ENCODE results near the gene MEGF6.

Gene MEGF6

DNA sequence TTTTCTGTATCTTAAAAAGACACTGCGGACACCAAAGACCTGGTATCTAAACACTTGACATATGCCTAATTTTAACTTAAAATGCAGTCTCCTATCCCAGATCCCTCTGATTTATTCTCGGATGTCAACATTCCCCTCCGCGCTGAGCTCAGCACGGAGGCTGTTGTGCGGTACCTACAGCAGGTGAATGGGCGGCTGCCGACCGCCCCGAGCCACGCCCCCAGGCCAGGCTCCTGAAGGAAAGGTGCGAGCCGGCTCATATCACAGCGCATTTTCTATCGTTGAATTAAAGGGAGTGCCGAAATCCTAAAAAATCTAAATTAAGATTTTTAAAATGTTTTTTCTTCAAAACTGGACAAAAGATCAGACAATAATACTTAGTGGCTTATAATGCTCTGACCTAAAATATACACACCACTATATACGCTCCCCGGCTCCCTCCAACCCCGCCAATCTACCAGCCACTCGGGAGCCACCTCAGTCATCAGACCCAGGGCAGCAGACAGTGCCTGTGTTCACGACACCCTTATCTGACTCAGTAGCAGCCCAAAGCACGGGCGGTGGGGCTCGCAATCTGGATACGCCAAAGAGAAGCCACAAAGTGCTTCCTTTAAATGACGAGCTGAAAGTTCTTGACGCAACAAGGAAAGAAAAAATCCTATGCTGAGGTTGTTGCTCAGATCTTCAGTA is 34.5 kb upstream of the MEGF6 start:
- Histone ChIP-seq H3K4me1 (no peaks in the 10 kb centered on the region), H3K36me3 (no peaks in the 10 kb centered on the region), H3K27me3 (no peaks in the 10 kb centered on the region), H3K9me3 (no peaks in the 10 kb centered on the region), H3K4me3 (ENCODE audit: low read depth, low read length) (no peak overlapping the region)
- TF ChIP-seq, protein P1, sequence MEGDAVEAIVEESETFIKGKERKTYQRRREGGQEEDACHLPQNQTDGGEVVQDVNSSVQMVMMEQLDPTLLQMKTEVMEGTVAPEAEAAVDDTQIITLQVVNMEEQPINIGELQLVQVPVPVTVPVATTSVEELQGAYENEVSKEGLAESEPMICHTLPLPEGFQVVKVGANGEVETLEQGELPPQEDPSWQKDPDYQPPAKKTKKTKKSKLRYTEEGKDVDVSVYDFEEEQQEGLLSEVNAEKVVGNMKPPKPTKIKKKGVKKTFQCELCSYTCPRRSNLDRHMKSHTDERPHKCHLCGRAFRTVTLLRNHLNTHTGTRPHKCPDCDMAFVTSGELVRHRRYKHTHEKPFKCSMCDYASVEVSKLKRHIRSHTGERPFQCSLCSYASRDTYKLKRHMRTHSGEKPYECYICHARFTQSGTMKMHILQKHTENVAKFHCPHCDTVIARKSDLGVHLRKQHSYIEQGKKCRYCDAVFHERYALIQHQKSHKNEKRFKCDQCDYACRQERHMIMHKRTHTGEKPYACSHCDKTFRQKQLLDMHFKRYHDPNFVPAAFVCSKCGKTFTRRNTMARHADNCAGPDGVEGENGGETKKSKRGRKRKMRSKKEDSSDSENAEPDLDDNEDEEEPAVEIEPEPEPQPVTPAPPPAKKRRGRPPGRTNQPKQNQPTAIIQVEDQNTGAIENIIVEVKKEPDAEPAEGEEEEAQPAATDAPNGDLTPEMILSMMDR (IDR thresholded peaks at IDR 0.05; ENCODE audit: low read depth, low read length) = no peak
- no peak for DNase-seq

DNA sequence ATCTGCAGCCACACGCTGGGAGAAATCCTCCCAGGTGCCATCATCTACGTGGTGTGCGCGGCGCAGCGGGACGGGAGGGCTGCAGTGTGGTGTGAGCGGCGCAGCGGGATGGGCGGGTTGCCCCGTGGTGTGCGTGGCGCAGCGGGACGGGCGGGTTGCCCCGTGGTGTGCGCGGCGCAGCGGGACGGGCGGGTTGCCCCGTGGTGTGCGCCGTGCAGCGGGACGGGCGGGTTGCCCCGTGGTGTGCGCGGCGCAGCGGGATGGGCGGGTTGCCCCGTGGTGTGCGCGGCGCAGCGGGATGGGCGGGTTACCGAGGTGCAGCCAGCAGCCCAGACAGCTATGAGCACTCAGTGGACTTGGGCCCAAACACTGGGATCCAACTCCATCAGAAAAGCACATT is 33.9 kb upstream of the MEGF6 start:
- no peak for DNase-seq
- H3K4me3 ChIP-seq (ENCODE audit: low read depth, low read length) = no peak overlapping the region
- no peaks in the 10 kb centered on the region for H3K27me3 ChIP-seq
- no peaks in the 10 kb centered on the region for H3K36me3 ChIP-seq
- TF ChIP-seq, protein P1 (IDR thresholded peaks at IDR 0.05; ENCODE audit: low read depth, low read length) = no peak
- no peaks in the 10 kb centered on the region for H3K4me1 ChIP-seq
- H3K9me3 ChIP-seq = no peaks in the 10 kb centered on the region

DNA sequence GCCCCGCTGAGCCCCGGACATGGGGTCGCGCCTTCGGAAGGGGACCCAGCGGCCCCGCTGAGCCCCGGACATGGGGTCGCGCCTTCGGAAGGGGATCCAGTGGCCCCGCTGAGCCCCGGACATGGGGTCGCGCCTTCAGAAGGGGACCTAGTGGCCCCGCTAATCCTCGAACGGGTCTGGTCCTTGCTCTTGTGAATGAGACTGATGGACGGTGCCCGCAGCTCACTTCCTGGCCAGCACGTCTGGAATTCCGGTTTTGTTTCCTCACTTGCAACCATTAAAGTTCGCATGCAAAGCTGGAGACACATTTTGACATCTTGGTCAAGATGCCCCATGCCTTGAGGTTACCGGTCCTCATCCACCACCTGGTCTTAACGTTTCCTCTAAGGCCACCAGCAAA is 33.0 kb upstream of the MEGF6 start:
- H3K4me1 ChIP-seq = no peaks in the 10 kb centered on the region
- no peak overlapping the region for H3K4me3 ChIP-seq (ENCODE audit: low read depth, low read length)
- H3K27me3 ChIP-seq = no peaks in the 10 kb centered on the region
- no peak for DNase-seq
- TF ChIP-seq, protein P1 (IDR thresholded peaks at IDR 0.05; ENCODE audit: low read depth, low read length) = no peak
- H3K36me3 ChIP-seq = no peaks in the 10 kb centered on the region
- no peaks in the 10 kb centered on the region for H3K9me3 ChIP-seq

DNA sequence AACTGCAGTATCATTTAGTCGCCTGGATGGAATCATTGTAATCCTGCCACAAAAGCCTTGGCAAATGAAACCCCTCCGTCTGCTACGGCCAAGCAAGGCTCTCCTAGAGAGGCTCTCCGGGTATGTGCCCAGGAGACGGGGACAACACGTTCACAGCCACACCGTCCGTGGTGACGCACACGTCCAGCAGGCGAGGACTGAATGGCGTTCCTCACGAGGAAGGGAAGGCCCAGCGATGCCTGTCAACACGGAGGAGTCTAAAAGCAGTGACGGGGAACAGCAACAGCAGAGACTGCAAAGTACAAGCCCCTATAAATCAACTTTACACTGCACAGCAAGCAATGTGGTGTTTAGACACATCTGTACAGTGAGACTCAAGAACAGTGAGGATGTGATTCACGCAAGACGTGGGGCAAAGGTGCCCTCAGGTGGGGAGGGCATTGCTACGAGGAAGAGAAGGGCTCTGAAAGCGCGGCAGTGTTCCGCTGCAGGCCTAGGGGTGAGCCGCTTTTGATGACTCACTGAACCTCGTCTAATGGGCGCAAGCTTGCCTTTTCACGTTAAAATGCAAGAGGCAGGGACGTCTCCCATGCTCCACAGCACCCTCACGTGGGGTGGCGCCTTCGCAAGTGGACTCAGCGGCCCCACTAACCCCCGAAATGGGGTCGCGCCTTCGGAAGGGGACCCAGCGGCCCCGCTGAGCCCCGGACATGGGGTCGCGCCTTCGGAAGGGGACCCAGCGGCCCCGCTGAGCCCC is 31.8 kb upstream of the MEGF6 start:
- Histone ChIP-seq H3K36me3 (no peaks in the 10 kb centered on the region), H3K27me3 (no peaks in the 10 kb centered on the region), H3K4me1 (no peaks in the 10 kb centered on the region), H3K4me3 (ENCODE audit: low read depth, low read length) (no peak overlapping the region), H3K9me3 (no peaks in the 10 kb centered on the region)
- TF ChIP-seq, protein P1 (IDR thresholded peaks at IDR 0.05; ENCODE audit: low read depth, low read length) = no peak
- no peak for DNase-seq

DNA sequence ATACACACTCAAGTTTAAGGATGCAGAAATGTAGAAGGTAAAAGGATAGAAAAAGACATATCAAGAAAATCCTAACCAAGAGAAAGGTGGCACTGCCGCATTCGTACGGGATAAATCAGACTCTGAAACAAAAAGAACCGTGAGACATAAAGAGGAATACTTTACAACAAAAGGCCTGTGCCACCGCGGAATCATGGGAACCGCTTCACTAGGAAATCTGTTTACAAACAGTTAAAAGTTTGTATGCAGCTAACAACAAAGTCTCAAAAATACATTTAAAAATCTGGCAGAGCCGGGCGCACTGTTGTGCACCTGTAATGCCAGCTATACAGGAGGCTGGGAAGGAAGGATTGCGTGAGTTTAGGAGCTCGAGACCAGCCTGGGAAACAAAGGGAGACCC is 30.5 kb upstream of the MEGF6 start:
- TF ChIP-seq, protein P1 (IDR thresholded peaks at IDR 0.05; ENCODE audit: low read depth, low read length) = no peak
- Histone ChIP-seq H3K36me3 (no peaks in the 10 kb centered on the region; the same call in 1 of the 2 replicates), H3K4me1 (no peaks in the 10 kb centered on the region), H3K4me3 (ENCODE audit: low read depth, low read length) (no peak overlapping the region), H3K27me3 (no peaks in the 10 kb centered on the region), H3K9me3 (no peaks in the 10 kb centered on the region)
- DNase-seq = no peak

Measured in BE2C (cell line).